Spleen (tissue), 11 donors: Measurements from ENCODE around the gene TYW1. TPM values are rescaled to one million over a fixed set of nuclear protein-coding genes. Genes with fewer than 3 reads are reported as not detected.
"Not testable (repeated sequence)": the region's sequence is repeated elsewhere in the genome, so short reads cannot be mapped to it uniquely, and the experiment has no call there.

Source experiments
- DNase-seq: peaks from one replicate; pipeline ENCODE4 v3.0.0-alpha.2; 2020
- H3K27ac ChIP-seq, 8 donors: fragments of 200-600 bp; sonication (generic) in 7 of 8; 1 replicate in 4 of 8; 2 replicates in 4 of 8; pipeline versions ENCODE4 v1.5.0 to v1.8.0; 2016 to 2021; ENCODE audit warnings: inconsistent platforms in 4 of 8, mild to moderate bottlenecking in 4 of 8, moderate library complexity in 1 of 8
- H3K27me3 ChIP-seq, 7 donors: fragments of 200-600 bp; sonication (generic) in 6 of 7; replicated peaks in 1 of 7; 1 replicate in 4 of 7; 2 replicates in 3 of 7; pipeline versions ENCODE4 v1.5.0 to v1.8.0; 2016 to 2021; ENCODE audit warnings: inconsistent platforms in 3 of 7, mild to moderate bottlenecking in 1 of 7
- H3K36me3 ChIP-seq, 6 donors: fragments of 200-600 bp; sonication (generic) in 5 of 6; 1 replicate in 4 of 6; 2 replicates in 2 of 6; pipeline versions ENCODE4 v1.5.0 to v1.8.0; 2016 to 2021; ENCODE audit warnings: inconsistent platforms in 2 of 6
- H3K4me1 ChIP-seq, 6 donors: fragments of 200-600 bp; sonication (generic) in 5 of 6; 1 replicate in 3 of 6; 2 replicates in 3 of 6; pipeline versions ENCODE4 v1.5.0 to v1.8.0; 2016 to 2021; ENCODE audit warnings: inconsistent platforms in 3 of 6
- H3K4me3 ChIP-seq, 8 donors: fragments of 200-600 bp; sonication (generic) in 7 of 8; 1 replicate in 4 of 8; 2 replicates in 4 of 8; pipeline versions ENCODE4 v1.5.0 to v1.8.0; 2016 to 2021; ENCODE audit warnings: inconsistent platforms in 4 of 8, mild to moderate bottlenecking in 4 of 8, moderate library complexity in 2 of 8
- H3K9me3 ChIP-seq, 8 donors: fragments of 200-600 bp; sonication (generic) in 7 of 8; 1 replicate in 4 of 8; 2 replicates in 4 of 8; pipeline versions ENCODE4 v1.5.0 to v1.8.0; 2016 to 2021; ENCODE audit warnings: inconsistent platforms in 4 of 8
- CTCF ChIP-seq, 11 experiments: fragments of 200-600 bp in 7 of 11; fragments of 450-650 bp in 4 of 11; sonication (generic) in 4 of 11; IDR thresholded peaks in 8 of 11; conservative IDR thresholded peaks in 3 of 11; 1 replicate in 7 of 11; 2 replicates in 4 of 11; pipeline versions ENCODE4 v1.4.0 to v1.8.0; 2016 to 2021; ENCODE audit warnings: antibody characterized with exemption in 11 of 11, inconsistent platforms in 4 of 11, mild to moderate bottlenecking in 1 of 11
- POLR2A ChIP-seq, 3 donors: fragments of 450-650 bp; IDR thresholded peaks; one replicate each; pipeline ENCODE4 v1.5.1; 2017; ENCODE audit warnings: antibody characterized with exemption in 3 of 3, mild to moderate bottlenecking in 1 of 3
- POLR2AphosphoS5 ChIP-seq, 3 donors: sonication (generic); formaldehyde crosslinking; IDR thresholded peaks; one replicate each; pipeline ENCODE4 v1.5.1; 2017; ENCODE audit warnings: antibody characterized with exemption in 3 of 3
- WGBS, 5 donors: extraction: QIAGEN DNeasy Blood & Tissue Kit in 3 of 5; methylation state at CpG; one replicate each; pipeline versions ENCODE4 v1.1.5 to v1.1.7; 2013 to 2018; 5-methylcytosine and 5-hydroxymethylcytosine counted together
- intact Hi-C: fragments of 100-400 bp; cut with DNase I; formaldehyde crosslinking; loops from one replicate; pipeline ENCODE4 v1.15.0; 2023; ENCODE audit warnings: low total_unique reads
- polyA plus RNA-seq, 3 donors: library from polyadenylated mRNA; stranded (reverse); fragments of 200-250 nt; gene quantifications; one replicate each; pipeline ENCODE4 v1.2.1, GENCODE V29; 2013
- total RNA-seq, 7 donors: library from RNA; depleted of rRNA in 3 of 7; stranded (reverse); fragments of >200 nt in 3 of 7; fragmentation: NEBNext Ultra II Directional in 4 of 7; extraction: Animal tissue kit (Norgen Biotek cat#: 25700) in 4 of 7; gene quantifications; one replicate each; pipeline versions ENCODE4 v1.1.0 to v1.2.1, GENCODE V29; 2016 to 2021
- donor health status: healthy with polysubstance abuse.
- donor health status: DM: no; HTN: no; CAD: no; lungs with moderate emphysema.
- donor health status: DM: no; HTN: no; CAD: no.
- donor health status: Bipolar disorder and iron deficiency.
- donor health status: healthy.
- donor health status: DM: no; HTN: no; CAD: no.
- donor health status: DM: yes; HTN: yes; CAD: no.

Gene TYW1
- total and polyA plus RNA-seq, 10 donors = 4.9 to 83.6 (median 20.8) TPM

- H3K27me3 ChIP-seq = no peaks in the 10 kb centered on the region
- intact Hi-C loops = no loop called here
- no peaks in the 10 kb centered on the region for H3K9me3 ChIP-seq
- DNase-seq = peak; percentile 33
- no peaks in the 10 kb centered on the region for H3K4me1 ChIP-seq
- H3K4me3 ChIP-seq = no peak overlapping the region
- peaks cover 3 to 76% (median 58%) of the 10 kb centered on the region in 6 donors for H3K36me3 ChIP-seq
- no peak overlapping the region for H3K27ac ChIP-seq
- WGBS, 5 donors = 95 to 97% (median 95%) methylated on average over 17 of the region's 17 CpGs
- no peak for TF ChIP-seq POLR2A (IDR thresholded peaks at IDR 0.05)
- no peak for TF ChIP-seq POLR2AphosphoS5 (IDR thresholded peaks at IDR 0.05)
Measured at GRCh38 chr7:66958538-66959350, 37.9 kb upstream of the TYW1 start.

GRCh38 chr7:66960192-66960591, 36.4 kb upstream of the TYW1 start:
- WGBS, 5 donors = 96 to 99% (median 98%) methylated on average over 4 of the region's 4 CpGs
- TF ChIP-seq POLR2AphosphoS5 (IDR thresholded peaks at IDR 0.05) = no peak
- no peak for TF ChIP-seq POLR2A (IDR thresholded peaks at IDR 0.05)
- TF ChIP-seq CTCF (IDR thresholded peaks at IDR 0.05 in 8 of 11, conservative IDR thresholded peaks at IDR 0.05 in 3 of 11) = no peak

GRCh38 chr7:66961096-66961495, 35.5 kb upstream of the TYW1 start:
- Histone ChIP-seq H3K9me3 (no peaks in the 10 kb centered on the region), H3K27me3 (no peaks in the 10 kb centered on the region), H3K4me3 (no peak overlapping the region), H3K27ac (no peak overlapping the region), H3K36me3 (peaks cover 0 to 53% (median 37%) of the 10 kb centered on the region in 6 donors), H3K4me1 (no peaks in the 10 kb centered on the region)
- peak; percentile 43 for DNase-seq
- WGBS, 5 donors = 90 to 100% (median 96%) methylated on average over 4 to 5 of the region's 5 CpGs
- TF ChIP-seq POLR2AphosphoS5 (IDR thresholded peaks at IDR 0.05) (peak in 1 of 3 donors; percentile 35), CTCF (IDR thresholded peaks at IDR 0.05 in 8 of 11, conservative IDR thresholded peaks at IDR 0.05 in 3 of 11) (no peak)
- intact Hi-C loops = no loop called here

More at GRCh38 chr7:66960192-66960591, 36.4 kb upstream of the TYW1 start:
- H3K27ac ChIP-seq = no peak overlapping the region
- intact Hi-C loops = no loop called here
- no peaks in the 10 kb centered on the region for H3K27me3 ChIP-seq
- H3K9me3 ChIP-seq = no peaks in the 10 kb centered on the region
- no peak overlapping the region for H3K4me3 ChIP-seq
- no peak for DNase-seq
- H3K36me3 ChIP-seq = peaks cover 3 to 62% (median 46%) of the 10 kb centered on the region in 6 donors
- no peaks in the 10 kb centered on the region for H3K4me1 ChIP-seq

GRCh38 chr7:66964411-66964810, 32.2 kb upstream of the TYW1 start:
- Histone ChIP-seq H3K36me3 (peaks cover 0 to 20% (median 7%) of the 10 kb centered on the region in 6 donors), H3K4me3 (no peak overlapping the region), H3K9me3 (no peaks in the 10 kb centered on the region), H3K4me1 (no peaks in the 10 kb centered on the region), H3K27ac (no peak overlapping the region), H3K27me3 (no peaks in the 10 kb centered on the region)
- 34 to 45% (median 41%) methylated on average over 4 of the region's 4 CpGs for WGBS, 5 donors
- intact Hi-C loops = no loop called here
- DNase-seq = no peak
- TF ChIP-seq POLR2AphosphoS5 (IDR thresholded peaks at IDR 0.05) (no peak), POLR2A (IDR thresholded peaks at IDR 0.05) (no peak)

GRCh38 chr7:66967029-66967428, 29.6 kb upstream of the TYW1 start:
- TF ChIP-seq CTCF (IDR thresholded peaks at IDR 0.05 in 8 of 11, conservative IDR thresholded peaks at IDR 0.05 in 3 of 11) (no peak), POLR2A (IDR thresholded peaks at IDR 0.05) (no peak), POLR2AphosphoS5 (IDR thresholded peaks at IDR 0.05) (no peak)
- Histone ChIP-seq H3K4me1 (no peaks in the 10 kb centered on the region), H3K27ac (no peak overlapping the region), H3K4me3 (no peak overlapping the region), H3K36me3 (no peaks in the 10 kb centered on the region), H3K9me3 (no peaks in the 10 kb centered on the region), H3K27me3 (no peaks in the 10 kb centered on the region)
- intact Hi-C loops = no loop called here
- 76 to 83% (median 80%) methylated on average over 5 to 6 of the region's 6 CpGs for WGBS, 5 donors
- no peak for DNase-seq

- DNase-seq, H3K4me3 ChIP-seq, H3K36me3 ChIP-seq, intact Hi-C loops, H3K9me3 ChIP-seq, H3K27ac ChIP-seq, H3K4me1 ChIP-seq, H3K27me3 ChIP-seq: not testable (repeated sequence)
- 86 to 97% (median 94%) methylated on average over 5 of the region's 5 CpGs for WGBS, 5 donors
Measured at GRCh38 chr7:66969001-66969400, 27.6 kb upstream of the TYW1 start.
